DOHH2 (cell line): Measurements from ENCODE around the gene ABLIM2.

Experiments used
- H3F3A ChIP-seq: fragments of 200-600 bp; sonication (generic), shearing (Covaris generic); 2 replicates; pipeline ENCODE4 v1.6.0; 2016; ENCODE audit warnings: antibody characterized with exemption, mild to moderate bottlenecking; ENCODE audit not compliant: control insufficient read depth, insufficient read depth
- H3K27ac ChIP-seq: fragments of 200-600 bp; sonication (generic); 2 replicates; pipeline ENCODE4 v1.5.1; 2014; ENCODE audit warnings: low read depth, mild to moderate bottlenecking, low read length, moderate library complexity
- H3K27me3 ChIP-seq: fragments of 200-600 bp; sonication (generic); 2 replicates; pipeline ENCODE4 v1.6.1; 2014; ENCODE audit warnings: mild to moderate bottlenecking, low read length, mixed read lengths; ENCODE audit not compliant: control insufficient read depth
- H3K36me3 ChIP-seq: fragments of 200-600 bp; sonication (generic); 2 replicates; pipeline ENCODE4 v1.6.1; 2014; ENCODE audit warnings: mild to moderate bottlenecking, low read length, moderate library complexity, mixed read lengths; ENCODE audit not compliant: control insufficient read depth
- H3K4me1 ChIP-seq: fragments of 200-600 bp; sonication (generic); 2 replicates; pipeline ENCODE4 v1.6.1; 2014; ENCODE audit warnings: mild to moderate bottlenecking, low read length, mixed read lengths; ENCODE audit not compliant: control insufficient read depth
- H3K4me2 ChIP-seq: fragments of 200-600 bp; sonication (generic); 2 replicates; pipeline ENCODE4 v1.6.0; 2014; ENCODE audit warnings: mild to moderate bottlenecking, low read length, moderate library complexity
- H3K4me3 ChIP-seq: fragments of 200-600 bp; sonication (generic); 2 replicates; pipeline ENCODE4 v1.5.1; 2014; ENCODE audit warnings: mild to moderate bottlenecking, low read length, mixed read lengths
- H3K79me2 ChIP-seq: fragments of 200-600 bp; sonication (generic); 2 replicates; pipeline ENCODE4 v1.6.1; 2014; ENCODE audit warnings: mild to moderate bottlenecking, low read length, mixed read lengths; ENCODE audit not compliant: control insufficient read depth
- H3K9me2 ChIP-seq: fragments of 200-600 bp; sonication (generic); replicated peaks from 2 replicates; pipeline ENCODE4 v1.6.1; 2014; ENCODE audit warnings: mild to moderate bottlenecking, low read length, mixed read lengths; ENCODE audit not compliant: control insufficient read depth
- H3K9me3 ChIP-seq: fragments of 200-600 bp; sonication (generic); 2 replicates; pipeline ENCODE4 v1.6.1; 2014; ENCODE audit warnings: antibody characterized with exemption, low read length, mixed read lengths; ENCODE audit not compliant: control insufficient read depth, insufficient read depth
- H4K20me1 ChIP-seq: fragments of 200-600 bp; sonication (generic); 2 replicates; pipeline ENCODE4 v1.6.0; 2014; ENCODE audit warnings: low read depth, mild to moderate bottlenecking, antibody characterized with exemption, low read length, moderate library complexity; ENCODE audit not compliant: control insufficient read depth, insufficient read depth
- EZH2phosphoT487 ChIP-seq: fragments of 200-600 bp; sonication (generic); IDR thresholded peaks from 2 replicates; pipeline ENCODE4 v1.6.1; 2017; ENCODE audit warnings: borderline replicate concordance, mild to moderate bottlenecking, antibody characterized with exemption, low read length, moderate library complexity, mixed read lengths
- TF ChIP-seq, protein P1 (sequence below): fragments of 200-600 bp; sonication (generic); IDR thresholded peaks from one replicate; pipeline ENCODE4 v1.5.1; 2014; ENCODE audit warnings: antibody characterized with exemption, mild to moderate bottlenecking, low read depth, low read length; ENCODE audit not compliant: poor library complexity, severe bottlenecking

The ABLIM2 gene

DNA sequence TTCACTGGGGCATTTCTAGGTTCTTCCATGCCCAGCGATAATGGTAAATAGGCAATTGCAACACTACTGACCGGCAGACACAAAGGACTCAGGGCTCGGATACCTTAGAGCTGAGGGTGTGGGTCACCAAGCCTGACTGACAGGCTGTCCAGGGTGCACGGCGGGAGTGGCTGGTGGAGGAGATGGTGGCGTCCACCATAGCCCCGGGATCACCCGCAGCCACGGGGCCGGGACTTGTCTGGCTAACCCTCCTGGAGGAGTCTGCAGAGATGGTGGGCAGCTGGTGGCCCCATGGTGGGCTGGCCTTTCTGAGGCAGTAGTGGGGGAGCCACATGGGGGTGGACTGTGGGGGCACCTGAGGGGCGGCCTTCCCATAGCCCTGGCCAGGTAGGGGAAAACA lies 11.7 kb upstream of the ABLIM2 start:
- Histone ChIP-seq H3K9me3 (peaks cover 13% of the 10 kb centered on the region), H3K36me3 (no peaks in the 10 kb centered on the region), H3K27me3 (no peaks in the 10 kb centered on the region), H4K20me1 (no peaks in the 10 kb centered on the region), H3K27ac (no peak overlapping the region), H3K4me3 (no peak overlapping the region), H3K4me2 (no peak overlapping the region), H3K79me2 (no peaks in the 10 kb centered on the region), H3K9me2 (no peaks in the 10 kb centered on the region), H3F3A (0 out of 2 replicates have a peak, but pooled peaks cover 3% of the 10 kb centered on the region), H3K4me1 (peaks cover 55% of the 10 kb centered on the region)
- TF ChIP-seq, protein P1, sequence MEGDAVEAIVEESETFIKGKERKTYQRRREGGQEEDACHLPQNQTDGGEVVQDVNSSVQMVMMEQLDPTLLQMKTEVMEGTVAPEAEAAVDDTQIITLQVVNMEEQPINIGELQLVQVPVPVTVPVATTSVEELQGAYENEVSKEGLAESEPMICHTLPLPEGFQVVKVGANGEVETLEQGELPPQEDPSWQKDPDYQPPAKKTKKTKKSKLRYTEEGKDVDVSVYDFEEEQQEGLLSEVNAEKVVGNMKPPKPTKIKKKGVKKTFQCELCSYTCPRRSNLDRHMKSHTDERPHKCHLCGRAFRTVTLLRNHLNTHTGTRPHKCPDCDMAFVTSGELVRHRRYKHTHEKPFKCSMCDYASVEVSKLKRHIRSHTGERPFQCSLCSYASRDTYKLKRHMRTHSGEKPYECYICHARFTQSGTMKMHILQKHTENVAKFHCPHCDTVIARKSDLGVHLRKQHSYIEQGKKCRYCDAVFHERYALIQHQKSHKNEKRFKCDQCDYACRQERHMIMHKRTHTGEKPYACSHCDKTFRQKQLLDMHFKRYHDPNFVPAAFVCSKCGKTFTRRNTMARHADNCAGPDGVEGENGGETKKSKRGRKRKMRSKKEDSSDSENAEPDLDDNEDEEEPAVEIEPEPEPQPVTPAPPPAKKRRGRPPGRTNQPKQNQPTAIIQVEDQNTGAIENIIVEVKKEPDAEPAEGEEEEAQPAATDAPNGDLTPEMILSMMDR = no peak
- TF ChIP-seq EZH2phosphoT487 = no peak

DNA sequence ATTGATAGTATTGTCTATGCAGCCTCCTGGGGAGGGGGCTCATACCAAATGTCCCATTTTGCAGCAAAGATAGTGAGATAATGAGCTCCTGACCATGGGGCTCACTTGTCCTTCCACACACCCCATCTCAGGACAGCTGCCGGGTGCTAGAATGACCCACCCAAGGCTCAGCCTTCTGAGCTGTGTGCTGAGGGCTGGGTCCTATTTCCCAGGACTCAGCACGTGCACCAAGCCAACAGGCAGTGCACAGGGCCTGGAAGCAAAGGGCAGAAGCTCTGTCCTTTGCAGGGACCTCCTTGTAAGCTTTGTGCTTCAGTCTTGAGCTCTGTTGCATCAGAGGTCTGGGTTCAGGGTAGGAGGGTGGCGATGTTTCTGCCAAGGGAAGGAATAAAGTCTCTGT lies 11.2 kb upstream of the ABLIM2 start:
- Histone ChIP-seq H3K79me2 (no peaks in the 10 kb centered on the region), H3F3A (0 out of 2 replicates have a peak, but pooled peaks cover 3% of the 10 kb centered on the region), H3K4me2 (no peak overlapping the region), H3K36me3 (no peaks in the 10 kb centered on the region), H4K20me1 (no peaks in the 10 kb centered on the region), H3K4me1 (peaks cover 57% of the 10 kb centered on the region), H3K9me2 (no peaks in the 10 kb centered on the region), H3K27ac (no peak overlapping the region), H3K4me3 (no peak overlapping the region), H3K9me3 (peaks cover 13% of the 10 kb centered on the region), H3K27me3 (no peaks in the 10 kb centered on the region)
- TF ChIP-seq EZH2phosphoT487 = no peak
- TF ChIP-seq, protein P1 = no peak

DNA sequence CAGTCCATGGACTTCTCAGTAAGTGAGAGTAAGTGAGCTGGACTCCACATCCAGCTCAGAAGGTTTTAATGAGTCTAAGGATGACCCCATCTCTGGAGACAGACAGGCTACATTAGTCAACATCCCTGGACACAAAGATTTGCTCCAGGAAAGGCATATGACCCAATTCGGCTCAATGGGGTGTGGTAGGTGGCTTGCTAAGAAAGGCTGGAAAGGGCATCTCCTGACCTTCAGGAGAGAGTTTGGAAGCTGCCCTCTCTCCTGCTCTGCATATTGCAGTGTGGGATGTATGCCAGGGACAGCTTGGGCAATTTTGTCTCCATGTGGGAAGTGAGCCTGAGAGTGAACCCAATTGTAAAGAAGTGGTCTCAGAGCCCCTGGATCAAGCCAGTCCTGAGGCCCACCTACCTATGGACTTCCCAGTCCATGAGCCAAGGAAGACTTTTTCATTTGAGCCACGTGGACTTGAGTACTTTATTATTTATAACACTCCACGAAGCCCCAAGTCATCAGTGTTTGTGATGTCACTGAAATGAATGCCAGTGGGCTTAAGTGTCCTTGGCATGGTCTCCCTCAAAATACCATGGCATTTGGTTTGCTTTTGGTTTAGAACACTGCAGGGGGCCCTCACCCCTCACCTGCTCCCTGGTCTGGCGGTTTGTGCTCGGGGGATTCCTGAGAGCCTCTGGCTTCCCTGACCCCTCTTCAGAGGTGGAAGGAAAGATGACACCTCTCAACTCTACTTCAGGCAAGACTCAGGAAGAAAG lies 10.4 kb upstream of the ABLIM2 start:
- Histone ChIP-seq H3K27ac (no peak overlapping the region), H3K4me3 (no peak overlapping the region), H3K27me3 (no peaks in the 10 kb centered on the region), H3F3A (0 out of 2 replicates have a peak, but pooled peaks cover 8% of the 10 kb centered on the region), H3K4me2 (no peak overlapping the region), H3K4me1 (peaks cover 59% of the 10 kb centered on the region), H3K9me2 (no peaks in the 10 kb centered on the region), H3K36me3 (no peaks in the 10 kb centered on the region), H3K9me3 (peaks cover 13% of the 10 kb centered on the region), H3K79me2 (no peaks in the 10 kb centered on the region), H4K20me1 (no peaks in the 10 kb centered on the region)
- TF ChIP-seq, protein P1 = no peak
- no peak for TF ChIP-seq EZH2phosphoT487
